H1 (cell line): ENCODE measurements around the gene RNF126. TPM values are rescaled to one million over a fixed set of nuclear protein-coding genes. Genes with fewer than 3 reads are reported as not detected.

Experiments used
- CTCF ChIA-PET: fragments of 300-600 bp; sonication (Branson Sonifier 250); formaldehyde crosslinking; loops from one replicate; lab custom pipeline; 2021; ENCODE audit not compliant: partially characterized antibody; lab: Charles Lee
- POLR2A ChIA-PET: fragments of 300-600 bp; sonication (Branson Sonifier 250); formaldehyde crosslinking; loops from one replicate; lab custom pipeline; 2021; ENCODE audit warnings: inconsistent platforms; ENCODE audit not compliant: partially characterized antibody; lab: Charles Lee
- DNase-seq, 2 experiments: peaks; one replicate each; pipeline versions ENCODE4 v3.0.0 to v3.0.0-alpha.2; 2010 to 2022; ENCODE audit warnings: low spot score in 2 of 2, low read depth in 1 of 2, mixed read lengths in 1 of 2
- FAIRE-seq: peaks from 2 replicates; lab custom pipeline; 2011; peaks lifted over from hg19 to GRCh38; lab: Jason Lieb, UNC
- H2AFZ ChIP-seq: 2 replicates; pipeline ENCODE4 v1.8.1; 2012; ENCODE audit warnings: low read length, inconsistent platforms
- H2AK5ac ChIP-seq: 2 replicates; pipeline ENCODE4 v1.6.1; 2013; ENCODE audit warnings: low read depth, low read length
- H2BK120ac ChIP-seq: replicated peaks from 2 replicates; pipeline ENCODE3; 2013; ENCODE audit warnings: low read depth, low read length, inconsistent platforms
- H2BK12ac ChIP-seq: 2 replicates; pipeline ENCODE4 v1.6.1; 2013; ENCODE audit warnings: low read depth, low read length
- H2BK15ac ChIP-seq: 2 replicates; pipeline ENCODE4 v1.6.1; 2013; ENCODE audit warnings: low read length
- H2BK20ac ChIP-seq: 2 replicates; pipeline ENCODE4 v1.6.1; 2013; ENCODE audit warnings: low read length
- H2BK5ac ChIP-seq: 2 replicates; pipeline ENCODE4 v1.6.1; 2013; ENCODE audit warnings: low read depth, low read length
- H3K14ac ChIP-seq: 2 replicates; pipeline ENCODE4 v1.6.1; 2013; ENCODE audit warnings: inconsistent platforms; ENCODE audit not compliant: insufficient read length
- H3K18ac ChIP-seq: 2 replicates; pipeline ENCODE4 v1.6.1; 2013; ENCODE audit warnings: low read length; ENCODE audit errors: extremely low read depth
- H3K23ac ChIP-seq: 2 replicates; pipeline ENCODE4 v1.6.1; 2013; ENCODE audit warnings: inconsistent platforms; ENCODE audit not compliant: insufficient read length
- H3K23me2 ChIP-seq: 2 replicates; pipeline ENCODE4 v1.6.1; 2013; ENCODE audit warnings: low read depth, low read length
- H3K27ac ChIP-seq: 2 replicates; pipeline ENCODE4 v1.6.1; 2011; ENCODE audit warnings: low read depth, low read length, inconsistent platforms
- H3K27me3 ChIP-seq, 4 experiments: replicated peaks in 1 of 4; 1 replicate in 1 of 4; 2 replicates in 3 of 4; pipeline versions ENCODE4 v1.6.1 to v1.8.1; 2011 to 2013; ENCODE audit warnings: low read length in 3 of 4, mild to moderate bottlenecking in 3 of 4, inconsistent platforms in 2 of 4, mixed read lengths in 2 of 4, moderate library complexity in 1 of 4; ENCODE audit not compliant: control insufficient read depth in 3 of 4, insufficient read depth in 3 of 4; ENCODE audit errors: extremely low read depth in 1 of 4
- H3K36me3 ChIP-seq, 4 experiments: 2 replicates each; pipeline versions ENCODE4 v1.6.1 to v1.8.1; 2011 to 2013; ENCODE audit warnings: mild to moderate bottlenecking in 4 of 4, low read length in 3 of 4, moderate library complexity in 2 of 4, control low read depth in 1 of 4, inconsistent platforms in 1 of 4; ENCODE audit not compliant: insufficient read depth in 4 of 4, control insufficient read depth in 2 of 4
- H3K4ac ChIP-seq: replicated peaks from 2 replicates; pipeline ENCODE3; 2013; ENCODE audit warnings: low read length, low read depth, mixed read lengths, inconsistent platforms; ENCODE audit not compliant: insufficient read length
- H3K4me1 ChIP-seq, 4 experiments: replicated peaks in 1 of 4; 1 replicate in 1 of 4; 2 replicates in 3 of 4; pipeline versions ENCODE4 v1.6.1 to v1.8.1; 2011 to 2013; ENCODE audit warnings: low read length in 3 of 4, inconsistent platforms in 2 of 4, mixed read lengths in 1 of 4; ENCODE audit not compliant: insufficient read depth in 4 of 4, control insufficient read depth in 3 of 4
- H3K4me2 ChIP-seq, 2 experiments: 2 replicates each; pipeline versions ENCODE4 v1.6.1 to v1.8.1; 2011 to 2013; ENCODE audit warnings: low read depth in 2 of 2, low read length in 2 of 2, control low read depth in 1 of 2, inconsistent platforms in 1 of 2, mild to moderate bottlenecking in 1 of 2; ENCODE audit not compliant: insufficient read depth in 1 of 2
- H3K4me3 ChIP-seq, 4 experiments: fragments of 200-600, 300-600 bp in 1 of 4; sonication (generic), shearing (Covaris generic), sonication (Bioruptor Twin) in 1 of 4; 2 replicates each; pipeline versions ENCODE4 v1.5.1 to v1.8.1; 2011 to 2016; ENCODE audit warnings: low read length in 4 of 4, low read depth in 3 of 4, control low read depth in 2 of 4, inconsistent platforms in 2 of 4, mild to moderate bottlenecking in 2 of 4, mixed read lengths in 1 of 4, moderate library complexity in 1 of 4; ENCODE audit not compliant: insufficient read depth in 2 of 4; ENCODE audit errors: extremely low read depth in 1 of 4
- H3K56ac ChIP-seq: replicated peaks from 2 replicates; pipeline ENCODE3; 2013; ENCODE audit warnings: low read depth, mild to moderate bottlenecking, mixed read lengths, low read length, inconsistent platforms; ENCODE audit not compliant: insufficient read length
- H3K79me1 ChIP-seq: 2 replicates; pipeline ENCODE4 v1.6.1; 2013; ENCODE audit warnings: low read depth, low read length, control low read depth
- H3K79me2 ChIP-seq, 2 experiments: 2 replicates each; pipeline versions ENCODE4 v1.6.1 to v1.8.1; 2012 to 2013; ENCODE audit warnings: low read length in 2 of 2, mild to moderate bottlenecking in 2 of 2, inconsistent platforms in 1 of 2; ENCODE audit not compliant: insufficient read depth in 2 of 2, control insufficient read depth in 1 of 2
- H3K9ac ChIP-seq, 4 experiments: replicated peaks in 1 of 4; 1 replicate in 1 of 4; 2 replicates in 3 of 4; pipeline versions ENCODE4 v1.6.1 to v1.8.1; 2011 to 2013; ENCODE audit warnings: low read depth in 3 of 4, low read length in 3 of 4, control low read depth in 2 of 4, mild to moderate bottlenecking in 2 of 4, moderate library complexity in 2 of 4, inconsistent platforms in 1 of 4; ENCODE audit errors: extremely low read depth in 1 of 4
- H3K9me3 ChIP-seq, 2 experiments: 2 replicates each; pipeline versions ENCODE4 v1.6.1 to v1.8.1; 2012 to 2013; ENCODE audit warnings: mild to moderate bottlenecking in 2 of 2, moderate library complexity in 2 of 2, control low read depth in 1 of 2, inconsistent platforms in 1 of 2, low read depth in 1 of 2, low read length in 1 of 2, mixed read lengths in 1 of 2; ENCODE audit not compliant: insufficient read depth in 2 of 2
- H4K20me1 ChIP-seq, 2 experiments: replicated peaks in 1 of 2; 2 replicates each; pipeline versions ENCODE3 to v1.8.1; 2011 to 2013; ENCODE audit warnings: inconsistent platforms in 2 of 2, low read length in 2 of 2, mild to moderate bottlenecking in 1 of 2; ENCODE audit not compliant: insufficient read depth in 2 of 2, control insufficient read depth in 1 of 2
- H4K5ac ChIP-seq: 2 replicates; pipeline ENCODE4 v1.6.1; 2013; ENCODE audit warnings: low read length, low read depth, mixed read lengths, inconsistent platforms; ENCODE audit not compliant: insufficient read length
- H4K8ac ChIP-seq: 2 replicates; pipeline ENCODE4 v1.8.0; 2013; ENCODE audit warnings: mild to moderate bottlenecking, moderate library complexity, low read length, inconsistent platforms; ENCODE audit not compliant: insufficient read depth; ENCODE audit errors: extremely low read depth
- H4K91ac ChIP-seq: replicated peaks from 2 replicates; pipeline ENCODE3; 2013; ENCODE audit warnings: low read length, mixed read lengths, inconsistent platforms; ENCODE audit not compliant: insufficient read length
- CREB1 ChIP-seq: IDR thresholded peaks from 2 replicates; pipeline ENCODE4 v1.6.1; 2012; ENCODE audit warnings: inconsistent platforms
- EGR1 ChIP-seq: IDR thresholded peaks from 2 replicates; pipeline ENCODE4 v1.6.1; 2011; ENCODE audit warnings: low read depth, low read length, borderline replicate concordance
- EZH2 ChIP-seq: fragments of 200-600 bp; sonication (generic); IDR thresholded peaks from 2 replicates; pipeline ENCODE4 v1.7.1; 2012; ENCODE audit warnings: low read depth, mild to moderate bottlenecking, moderate library complexity, low read length, inconsistent platforms; ENCODE audit not compliant: severe bottlenecking
- KDM1A ChIP-seq: fragments of 200-600, 300-600 bp; sonication (generic); IDR thresholded peaks from 2 replicates; pipeline ENCODE4 v1.7.1; 2016; ENCODE audit warnings: mild to moderate bottlenecking, low read length, borderline replicate concordance
- NANOG ChIP-seq: IDR thresholded peaks from 2 replicates; pipeline ENCODE4 v1.6.1; 2011; ENCODE audit warnings: low read length, low read depth, mild to moderate bottlenecking, inconsistent platforms; ENCODE audit not compliant: insufficient read depth, poor library complexity, severe bottlenecking
- RXRA ChIP-seq: IDR thresholded peaks from 2 replicates; pipeline ENCODE4 v1.6.1; 2011; ENCODE audit warnings: low read depth, mild to moderate bottlenecking, low read length, moderate library complexity; ENCODE audit not compliant: insufficient read depth
- SIX5 ChIP-seq: IDR thresholded peaks from 2 replicates; pipeline ENCODE4 v1.6.1; 2011; ENCODE audit warnings: mild to moderate bottlenecking, low read depth, low read length
- WGBS, 2 experiments: shearing (Covaris generic) in 1 of 2; methylation state at CpG; one replicate each; pipeline versions ENCODE4 v1.1.6 to v1.1.7; 2013 to 2015; ENCODE audit warnings: low lambda C conversion rate in 2 of 2, mixed read lengths in 2 of 2, inconsistent platforms in 1 of 2, low coverage in 1 of 2, missing lambda C conversion rate in 1 of 2; ENCODE audit not compliant: insufficient replicate concordance in 2 of 2, insufficient coverage in 1 of 2, insufficient read length in 1 of 2; ENCODE audit errors: extremely low coverage in 1 of 2, missing lambda C conversion rate in 1 of 2; 5-methylcytosine and 5-hydroxymethylcytosine counted together
- polyA plus RNA-seq, 7 experiments: library from polyadenylated mRNA; depleted of rRNA in 3 of 7; stranded (reverse) in 5 of 7; unstranded in 2 of 7; fragments of >200 nt in 5 of 7; fragments of 200-250 nt in 2 of 7; gene quantifications; 1 replicate in 5 of 7; 2 replicates in 1 of 7; 4 replicates in 1 of 7; pipeline versions ENCODE4 v1.2.1 to v1.2.3, GENCODE V29; 2011 to 2013; ENCODE audit warnings: missing spikeins in 2 of 7, mixed read lengths in 2 of 7
- total RNA-seq: library from RNA; stranded (reverse); fragmentation: NEBNext Ultra II Directional; extraction: Animal tissue kit (Norgen Biotek cat#: 25700); gene quantifications from 2 replicates; pipeline ENCODE4 v1.2.1, GENCODE V29; 2021

RNF126 gene
- total and polyA plus RNA-seq, 2 of the 8 experiments (the other 6 are each of a cell fraction or from before 2014, with no cell fraction given) = 21.8 to 68.0 TPM

- H2BK5ac ChIP-seq = no peak overlapping the region; the same call in 1 of the 2 replicates
- peaks cover 3% of the 10 kb centered on the region; the same call in 1 of the 2 replicates for H3K23me2 ChIP-seq
- H2BK120ac ChIP-seq = no peak overlapping the region
- H4K91ac ChIP-seq = no peak overlapping the region
- no peak for TF ChIP-seq CREB1
- TF ChIP-seq NANOG = no peak
- no peak for TF ChIP-seq EZH2
- TF ChIP-seq RXRA = no peak
- TF ChIP-seq KDM1A = no peak
- no peak for TF ChIP-seq SIX5
- no peak for TF ChIP-seq EGR1
- H3K4ac ChIP-seq = no peak overlapping the region
- FAIRE-seq (no peak), DNase-seq (no peak)
- peak overlapping the region in 3 of 4 experiments; percentile 15 to 99 (median 81); a peak in 5 of 8 replicates for H3K4me3 ChIP-seq
- no peak overlapping the region; a peak in 1 of 7 replicates for H3K9ac ChIP-seq
- H3K18ac ChIP-seq = no peak overlapping the region
- ChIA-PET CTCF (interaction anchor here (1.0 to 1.2 kb wide), 2 partner anchors 10 to 81 kb away, joined by 3 to 4 read pairs; no protein-coding TSS in a partner anchor), POLR2A (interaction anchor here (0.8 to 1.1 kb wide), 3 partner anchors 11 to 89 kb away, joined by 3 read pairs; partner anchors contain the start of gene BSG)
- no peak overlapping the region for H3K23ac ChIP-seq
- peak overlapping the region; percentile 80 to 93 for H3K4me2 ChIP-seq
- 85% methylated on average over 20 of the region's 20 CpGs; no CpG with 5 or more reads in 1 of the 2 experiments for WGBS, 2 experiments
- H3K56ac ChIP-seq = no peak overlapping the region
- peak overlapping the region; percentile 43; the same call in 1 of the 2 replicates for H4K8ac ChIP-seq
- H4K5ac ChIP-seq = no peak overlapping the region
- H3K27ac ChIP-seq = no peak overlapping the region
- no peak overlapping the region for H2AK5ac ChIP-seq
- peaks cover 39 to 43% of the 10 kb centered on the region in 2 experiments for H4K20me1 ChIP-seq
- peaks cover 0 to 6% (median 0%) of the 10 kb centered on the region in 4 experiments; a peak in 1 of 8 replicates for H3K36me3 ChIP-seq
- H3K9me3 ChIP-seq = peaks cover 5 to 6% of the 10 kb centered on the region in 2 experiments; a peak in 2 of 4 replicates
- H3K79me1 ChIP-seq = peaks cover 6% of the 10 kb centered on the region
- peaks cover 0 to 4% (median 2%) of the 10 kb centered on the region in 4 experiments; a peak in 1 of 7 replicates for H3K27me3 ChIP-seq
- no peak overlapping the region for H3K14ac ChIP-seq
- H2BK20ac ChIP-seq = no peak overlapping the region
- H2BK12ac ChIP-seq = no peak overlapping the region
- H2AFZ ChIP-seq = no peak overlapping the region
- peaks cover 52 to 70% of the 10 kb centered on the region in 2 experiments for H3K79me2 ChIP-seq
- H3K4me1 ChIP-seq = peaks cover 0 to 14% (median 6%) of the 10 kb centered on the region in 4 experiments; a peak in 5 of 7 replicates
- no peak overlapping the region for H2BK15ac ChIP-seq
These were observed 2.1 kb downstream of the RNF126 start for GRCh38 chr19:660793-661426.
